Activated CD8-positive, alpha-beta memory T cell treated with anti-CD3 and anti-CD28 coated beads, Interleukin-2, amount 50 U/mL, for 24 hours (primary cell): ENCODE data around the gene C4orf36.
"Not testable (repeated sequence)": the region's sequence is repeated elsewhere in the genome, so short reads cannot be mapped to it uniquely, and the experiment has no call there.

ENCODE experiments used
- DNase-seq: peaks from one replicate; pipeline ENCODE4 v3.0.0-alpha.2; 2020; ENCODE audit errors: extremely low read depth

C4orf36 gene

GRCh38 chr4:86917212-86918039 lies 25.2 kb upstream of the C4orf36 start:
- no peak for DNase-seq

- DNase-seq, result no peak
These were observed 24.2 kb upstream of the C4orf36 start for GRCh38 chr4:86916392-86916791.

GRCh38 chr4:86910820-86911684 lies 18.8 kb upstream of the C4orf36 start:
- no peak for DNase-seq

GRCh38 chr4:86910369-86910768 lies 18.1 kb upstream of the C4orf36 start:
- no peak for DNase-seq

- DNase-seq, result no peak
These were observed 17.5 kb upstream of the C4orf36 start for GRCh38 chr4:86909546-86910295.

- no peak for DNase-seq
These were observed 16.0 kb upstream of the C4orf36 start for GRCh38 chr4:86908251-86908657.

GRCh38 chr4:86901864-86902263 lies 9.6 kb upstream of the C4orf36 start:
- DNase-seq, result no peak

GRCh38 chr4:86898562-86898961 lies 6.3 kb upstream of the C4orf36 start:
- DNase-seq, result no peak

- DNase-seq, result no peak
These were observed 4.4 kb upstream of the C4orf36 start for GRCh38 chr4:86896596-86896995.

- DNase-seq, result no peak
These were observed 3.7 kb upstream of the C4orf36 start for GRCh38 chr4:86895692-86896488.

GRCh38 chr4:86894455-86894854 lies 2.2 kb upstream of the C4orf36 start:
- no peak for DNase-seq

- no peak for DNase-seq
These were observed 914 bp upstream of the C4orf36 start for GRCh38 chr4:86893136-86893535.

GRCh38 chr4:86892636-86892960 lies 376 bp upstream of the C4orf36 start:
- no peak for DNase-seq

GRCh38 chr4:86890790-86891189 lies 1.4 kb downstream of the C4orf36 start:
- no peak for DNase-seq

GRCh38 chr4:86879641-86880040 lies 12.6 kb downstream of the C4orf36 start:
- no peak for DNase-seq

- DNase-seq, result no peak
These were observed 13.6 kb downstream of the C4orf36 start for GRCh38 chr4:86878640-86879039.

- DNase-seq, result no peak
These were observed 15.1 kb downstream of the C4orf36 start for GRCh38 chr4:86876894-86877685.

- not testable (repeated sequence) for DNase-seq
These were observed 16.8 kb downstream of the C4orf36 start for GRCh38 chr4:86875436-86875835.

GRCh38 chr4:86872135-86872534 lies 20.1 kb downstream of the C4orf36 start:
- DNase-seq, result no peak

GRCh38 chr4:86870442-86871069 lies 21.7 kb downstream of the C4orf36 start:
- DNase-seq, result no peak
